H1 (cell line): ENCODE results near the gene PDXDC1. TPM values are rescaled to one million over a fixed set of nuclear protein-coding genes. Genes with fewer than 3 reads are reported as not detected.
"Not testable (repeated sequence)": the region's sequence is repeated elsewhere in the genome, so short reads cannot be mapped to it uniquely, and the experiment has no call there.

ENCODE experiments used
- CTCF ChIA-PET: fragments of 300-600 bp; sonication (Branson Sonifier 250); formaldehyde crosslinking; loops from one replicate; lab custom pipeline; 2021; ENCODE audit not compliant: partially characterized antibody; lab: Charles Lee
- POLR2A ChIA-PET: fragments of 300-600 bp; sonication (Branson Sonifier 250); formaldehyde crosslinking; loops from one replicate; lab custom pipeline; 2021; ENCODE audit warnings: inconsistent platforms; ENCODE audit not compliant: partially characterized antibody; lab: Charles Lee
- DNase-seq, 2 experiments: peaks; one replicate each; pipeline versions ENCODE4 v3.0.0 to v3.0.0-alpha.2; 2010 to 2022; ENCODE audit warnings: low spot score in 2 of 2, low read depth in 1 of 2, mixed read lengths in 1 of 2
- FAIRE-seq: peaks from 2 replicates; lab custom pipeline; 2011; peaks lifted over from hg19 to GRCh38; lab: Jason Lieb, UNC
- H2AFZ ChIP-seq: 2 replicates; pipeline ENCODE4 v1.8.1; 2012; ENCODE audit warnings: low read length, inconsistent platforms
- H2AK5ac ChIP-seq: 2 replicates; pipeline ENCODE4 v1.6.1; 2013; ENCODE audit warnings: low read depth, low read length
- H2BK120ac ChIP-seq: replicated peaks from 2 replicates; pipeline ENCODE3; 2013; ENCODE audit warnings: low read depth, low read length, inconsistent platforms
- H2BK12ac ChIP-seq: 2 replicates; pipeline ENCODE4 v1.6.1; 2013; ENCODE audit warnings: low read depth, low read length
- H2BK15ac ChIP-seq: 2 replicates; pipeline ENCODE4 v1.6.1; 2013; ENCODE audit warnings: low read length
- H2BK20ac ChIP-seq: 2 replicates; pipeline ENCODE4 v1.6.1; 2013; ENCODE audit warnings: low read length
- H2BK5ac ChIP-seq: 2 replicates; pipeline ENCODE4 v1.6.1; 2013; ENCODE audit warnings: low read depth, low read length
- H3K14ac ChIP-seq: 2 replicates; pipeline ENCODE4 v1.6.1; 2013; ENCODE audit warnings: inconsistent platforms; ENCODE audit not compliant: insufficient read length
- H3K18ac ChIP-seq: 2 replicates; pipeline ENCODE4 v1.6.1; 2013; ENCODE audit warnings: low read length; ENCODE audit errors: extremely low read depth
- H3K23ac ChIP-seq: 2 replicates; pipeline ENCODE4 v1.6.1; 2013; ENCODE audit warnings: inconsistent platforms; ENCODE audit not compliant: insufficient read length
- H3K23me2 ChIP-seq: 2 replicates; pipeline ENCODE4 v1.6.1; 2013; ENCODE audit warnings: low read depth, low read length
- H3K27ac ChIP-seq: 2 replicates; pipeline ENCODE4 v1.6.1; 2011; ENCODE audit warnings: low read depth, low read length, inconsistent platforms
- H3K27me3 ChIP-seq, 4 experiments: replicated peaks in 1 of 4; 1 replicate in 1 of 4; 2 replicates in 3 of 4; pipeline versions ENCODE4 v1.6.1 to v1.8.1; 2011 to 2013; ENCODE audit warnings: low read length in 3 of 4, mild to moderate bottlenecking in 3 of 4, inconsistent platforms in 2 of 4, mixed read lengths in 2 of 4, moderate library complexity in 1 of 4; ENCODE audit not compliant: control insufficient read depth in 3 of 4, insufficient read depth in 3 of 4; ENCODE audit errors: extremely low read depth in 1 of 4
- H3K36me3 ChIP-seq, 4 experiments: 2 replicates each; pipeline versions ENCODE4 v1.6.1 to v1.8.1; 2011 to 2013; ENCODE audit warnings: mild to moderate bottlenecking in 4 of 4, low read length in 3 of 4, moderate library complexity in 2 of 4, control low read depth in 1 of 4, inconsistent platforms in 1 of 4; ENCODE audit not compliant: insufficient read depth in 4 of 4, control insufficient read depth in 2 of 4
- H3K4ac ChIP-seq: replicated peaks from 2 replicates; pipeline ENCODE3; 2013; ENCODE audit warnings: low read length, low read depth, mixed read lengths, inconsistent platforms; ENCODE audit not compliant: insufficient read length
- H3K4me1 ChIP-seq, 4 experiments: replicated peaks in 1 of 4; 1 replicate in 1 of 4; 2 replicates in 3 of 4; pipeline versions ENCODE4 v1.6.1 to v1.8.1; 2011 to 2013; ENCODE audit warnings: low read length in 3 of 4, inconsistent platforms in 2 of 4, mixed read lengths in 1 of 4; ENCODE audit not compliant: insufficient read depth in 4 of 4, control insufficient read depth in 3 of 4
- H3K4me2 ChIP-seq, 2 experiments: 2 replicates each; pipeline versions ENCODE4 v1.6.1 to v1.8.1; 2011 to 2013; ENCODE audit warnings: low read depth in 2 of 2, low read length in 2 of 2, control low read depth in 1 of 2, inconsistent platforms in 1 of 2, mild to moderate bottlenecking in 1 of 2; ENCODE audit not compliant: insufficient read depth in 1 of 2
- H3K4me3 ChIP-seq, 4 experiments: fragments of 200-600, 300-600 bp in 1 of 4; sonication (generic), shearing (Covaris generic), sonication (Bioruptor Twin) in 1 of 4; 2 replicates each; pipeline versions ENCODE4 v1.5.1 to v1.8.1; 2011 to 2016; ENCODE audit warnings: low read length in 4 of 4, low read depth in 3 of 4, control low read depth in 2 of 4, inconsistent platforms in 2 of 4, mild to moderate bottlenecking in 2 of 4, mixed read lengths in 1 of 4, moderate library complexity in 1 of 4; ENCODE audit not compliant: insufficient read depth in 2 of 4; ENCODE audit errors: extremely low read depth in 1 of 4
- H3K56ac ChIP-seq: replicated peaks from 2 replicates; pipeline ENCODE3; 2013; ENCODE audit warnings: low read depth, mild to moderate bottlenecking, mixed read lengths, low read length, inconsistent platforms; ENCODE audit not compliant: insufficient read length
- H3K79me1 ChIP-seq: 2 replicates; pipeline ENCODE4 v1.6.1; 2013; ENCODE audit warnings: low read depth, low read length, control low read depth
- H3K79me2 ChIP-seq, 2 experiments: 2 replicates each; pipeline versions ENCODE4 v1.6.1 to v1.8.1; 2012 to 2013; ENCODE audit warnings: low read length in 2 of 2, mild to moderate bottlenecking in 2 of 2, inconsistent platforms in 1 of 2; ENCODE audit not compliant: insufficient read depth in 2 of 2, control insufficient read depth in 1 of 2
- H3K9ac ChIP-seq, 4 experiments: replicated peaks in 1 of 4; 1 replicate in 1 of 4; 2 replicates in 3 of 4; pipeline versions ENCODE4 v1.6.1 to v1.8.1; 2011 to 2013; ENCODE audit warnings: low read depth in 3 of 4, low read length in 3 of 4, control low read depth in 2 of 4, mild to moderate bottlenecking in 2 of 4, moderate library complexity in 2 of 4, inconsistent platforms in 1 of 4; ENCODE audit errors: extremely low read depth in 1 of 4
- H3K9me3 ChIP-seq, 2 experiments: 2 replicates each; pipeline versions ENCODE4 v1.6.1 to v1.8.1; 2012 to 2013; ENCODE audit warnings: mild to moderate bottlenecking in 2 of 2, moderate library complexity in 2 of 2, control low read depth in 1 of 2, inconsistent platforms in 1 of 2, low read depth in 1 of 2, low read length in 1 of 2, mixed read lengths in 1 of 2; ENCODE audit not compliant: insufficient read depth in 2 of 2
- H4K20me1 ChIP-seq, 2 experiments: replicated peaks in 1 of 2; 2 replicates each; pipeline versions ENCODE3 to v1.8.1; 2011 to 2013; ENCODE audit warnings: inconsistent platforms in 2 of 2, low read length in 2 of 2, mild to moderate bottlenecking in 1 of 2; ENCODE audit not compliant: insufficient read depth in 2 of 2, control insufficient read depth in 1 of 2
- H4K5ac ChIP-seq: 2 replicates; pipeline ENCODE4 v1.6.1; 2013; ENCODE audit warnings: low read length, low read depth, mixed read lengths, inconsistent platforms; ENCODE audit not compliant: insufficient read length
- H4K8ac ChIP-seq: 2 replicates; pipeline ENCODE4 v1.8.0; 2013; ENCODE audit warnings: mild to moderate bottlenecking, moderate library complexity, low read length, inconsistent platforms; ENCODE audit not compliant: insufficient read depth; ENCODE audit errors: extremely low read depth
- H4K91ac ChIP-seq: replicated peaks from 2 replicates; pipeline ENCODE3; 2013; ENCODE audit warnings: low read length, mixed read lengths, inconsistent platforms; ENCODE audit not compliant: insufficient read length
- WGBS, 2 experiments: shearing (Covaris generic) in 1 of 2; methylation state at CpG; one replicate each; pipeline versions ENCODE4 v1.1.6 to v1.1.7; 2013 to 2015; ENCODE audit warnings: low lambda C conversion rate in 2 of 2, mixed read lengths in 2 of 2, inconsistent platforms in 1 of 2, low coverage in 1 of 2, missing lambda C conversion rate in 1 of 2; ENCODE audit not compliant: insufficient replicate concordance in 2 of 2, insufficient coverage in 1 of 2, insufficient read length in 1 of 2; ENCODE audit errors: extremely low coverage in 1 of 2, missing lambda C conversion rate in 1 of 2; 5-methylcytosine and 5-hydroxymethylcytosine counted together
- polyA plus RNA-seq, 7 experiments: library from polyadenylated mRNA; depleted of rRNA in 3 of 7; stranded (reverse) in 5 of 7; unstranded in 2 of 7; fragments of >200 nt in 5 of 7; fragments of 200-250 nt in 2 of 7; gene quantifications; 1 replicate in 5 of 7; 2 replicates in 1 of 7; 4 replicates in 1 of 7; pipeline versions ENCODE4 v1.2.1 to v1.2.3, GENCODE V29; 2011 to 2013; ENCODE audit warnings: missing spikeins in 2 of 7, mixed read lengths in 2 of 7
- total RNA-seq: library from RNA; stranded (reverse); fragmentation: NEBNext Ultra II Directional; extraction: Animal tissue kit (Norgen Biotek cat#: 25700); gene quantifications from 2 replicates; pipeline ENCODE4 v1.2.1, GENCODE V29; 2021

Gene PDXDC1
- total and polyA plus RNA-seq, 2 of the 8 experiments (the other 6 are each of a cell fraction or from before 2014, with no cell fraction given): 56.6 to 118 TPM

- H2BK5ac ChIP-seq, H3K4me3 ChIP-seq, H2AK5ac ChIP-seq, H3K23ac ChIP-seq, FAIRE-seq, H4K8ac ChIP-seq, H3K79me2 ChIP-seq, H3K14ac ChIP-seq, H3K27ac ChIP-seq, POLR2A ChIA-PET, H3K4me1 ChIP-seq, H3K27me3 ChIP-seq, DNase-seq, H2BK15ac ChIP-seq, H2AFZ ChIP-seq, H2BK120ac ChIP-seq, H4K91ac ChIP-seq, H2BK12ac ChIP-seq, H4K5ac ChIP-seq, CTCF ChIA-PET, H3K18ac ChIP-seq, H4K20me1 ChIP-seq, H3K4ac ChIP-seq, H3K79me1 ChIP-seq, H3K4me2 ChIP-seq, H3K9me3 ChIP-seq, H3K23me2 ChIP-seq, H2BK20ac ChIP-seq, H3K56ac ChIP-seq, H3K9ac ChIP-seq: not testable (repeated sequence)
- H3K36me3 ChIP-seq: peaks cover 16 to 53% (median 34%) of the 10 kb centered on the region in 4 experiments
- WGBS, 2 experiments: 81% methylated on average over 4 of the region's 4 CpGs; no CpG with 5 or more reads in 1 of the 2 experiments
Measured at GRCh38 chr16:15065961-15066360, 91.1 kb downstream of the PDXDC1 start.

DNA sequence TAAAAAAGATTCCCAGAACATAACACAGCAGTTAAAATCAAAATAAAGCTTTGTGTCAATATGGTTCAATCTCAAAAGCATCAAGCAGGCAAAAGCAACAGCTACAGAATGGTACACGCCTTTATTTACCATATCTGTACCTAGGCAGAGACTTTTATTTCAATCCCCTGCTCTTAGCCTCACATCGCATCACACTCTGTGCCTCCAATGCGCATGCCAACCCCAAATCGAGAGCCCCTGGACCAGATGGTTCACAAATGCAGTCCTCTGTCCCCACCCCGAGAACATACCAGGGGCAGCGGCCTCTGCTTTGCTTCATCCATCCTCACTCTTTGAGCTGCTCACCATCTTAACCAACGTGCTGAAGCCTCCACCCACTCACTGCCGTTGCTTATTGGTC is 91.9 kb downstream of the PDXDC1 start:
- H4K20me1 ChIP-seq, H3K27me3 ChIP-seq, H2AFZ ChIP-seq, H3K18ac ChIP-seq, H2AK5ac ChIP-seq, H3K56ac ChIP-seq, H4K8ac ChIP-seq, DNase-seq, H3K9me3 ChIP-seq, H3K23ac ChIP-seq, H3K14ac ChIP-seq, H3K4ac ChIP-seq, H2BK5ac ChIP-seq, H3K23me2 ChIP-seq, H4K91ac ChIP-seq, H3K79me1 ChIP-seq, H3K9ac ChIP-seq, H2BK12ac ChIP-seq, H2BK120ac ChIP-seq, FAIRE-seq, H3K79me2 ChIP-seq, H3K4me3 ChIP-seq, H3K4me1 ChIP-seq, H2BK20ac ChIP-seq, H3K4me2 ChIP-seq, H4K5ac ChIP-seq, H3K27ac ChIP-seq, POLR2A ChIA-PET, H2BK15ac ChIP-seq, CTCF ChIA-PET: not testable (repeated sequence)
- peaks cover 8 to 47% (median 27%) of the 10 kb centered on the region in 4 experiments for H3K36me3 ChIP-seq
- 94% methylated on average over 7 of the region's 8 CpGs; no CpG with 5 or more reads in 1 of the 2 experiments for WGBS, 2 experiments
